ENCODE data around the gene PGM1.

PGM1 gene

DNA sequence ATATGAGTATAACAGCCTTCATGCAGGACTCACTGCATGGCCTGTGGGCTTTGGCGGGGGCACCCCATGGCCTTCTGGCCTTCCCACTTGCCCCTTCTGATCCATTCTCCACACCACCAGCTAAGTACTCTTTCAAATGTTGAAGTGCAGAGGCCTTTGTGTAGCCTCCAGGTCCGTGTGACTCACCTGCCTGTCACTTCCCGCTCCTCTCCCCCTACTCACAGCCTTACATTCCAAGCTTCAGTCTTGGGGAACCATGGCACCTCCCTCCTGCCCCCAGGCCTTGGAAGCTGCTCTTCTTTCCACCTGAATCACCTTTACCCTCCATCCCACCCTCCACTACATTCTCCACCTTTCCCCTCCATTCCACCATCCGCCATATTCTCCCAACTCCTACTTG, 69.6 kb downstream of the PGM1 start:
- TF ChIP-seq POLR2AphosphoS5 (IDR thresholded peaks at IDR 0.05; ENCODE audit: low read depth, low read length) (no peak), FOXP2 (optimal IDR thresholded peaks at IDR 0.05; ENCODE audit: borderline replicate concordance, extremely low read depth, extremely low read length, insufficient read depth) (no peak), TAF1 (IDR thresholded peaks at IDR 0.05; ENCODE audit: borderline replicate concordance, insufficient read depth, low read length) (no peak), SIN3A (IDR thresholded peaks at IDR 0.05; ENCODE audit: borderline replicate concordance, insufficient read depth, low read length) (no peak)
- TF ChIP-seq, protein P1, sequence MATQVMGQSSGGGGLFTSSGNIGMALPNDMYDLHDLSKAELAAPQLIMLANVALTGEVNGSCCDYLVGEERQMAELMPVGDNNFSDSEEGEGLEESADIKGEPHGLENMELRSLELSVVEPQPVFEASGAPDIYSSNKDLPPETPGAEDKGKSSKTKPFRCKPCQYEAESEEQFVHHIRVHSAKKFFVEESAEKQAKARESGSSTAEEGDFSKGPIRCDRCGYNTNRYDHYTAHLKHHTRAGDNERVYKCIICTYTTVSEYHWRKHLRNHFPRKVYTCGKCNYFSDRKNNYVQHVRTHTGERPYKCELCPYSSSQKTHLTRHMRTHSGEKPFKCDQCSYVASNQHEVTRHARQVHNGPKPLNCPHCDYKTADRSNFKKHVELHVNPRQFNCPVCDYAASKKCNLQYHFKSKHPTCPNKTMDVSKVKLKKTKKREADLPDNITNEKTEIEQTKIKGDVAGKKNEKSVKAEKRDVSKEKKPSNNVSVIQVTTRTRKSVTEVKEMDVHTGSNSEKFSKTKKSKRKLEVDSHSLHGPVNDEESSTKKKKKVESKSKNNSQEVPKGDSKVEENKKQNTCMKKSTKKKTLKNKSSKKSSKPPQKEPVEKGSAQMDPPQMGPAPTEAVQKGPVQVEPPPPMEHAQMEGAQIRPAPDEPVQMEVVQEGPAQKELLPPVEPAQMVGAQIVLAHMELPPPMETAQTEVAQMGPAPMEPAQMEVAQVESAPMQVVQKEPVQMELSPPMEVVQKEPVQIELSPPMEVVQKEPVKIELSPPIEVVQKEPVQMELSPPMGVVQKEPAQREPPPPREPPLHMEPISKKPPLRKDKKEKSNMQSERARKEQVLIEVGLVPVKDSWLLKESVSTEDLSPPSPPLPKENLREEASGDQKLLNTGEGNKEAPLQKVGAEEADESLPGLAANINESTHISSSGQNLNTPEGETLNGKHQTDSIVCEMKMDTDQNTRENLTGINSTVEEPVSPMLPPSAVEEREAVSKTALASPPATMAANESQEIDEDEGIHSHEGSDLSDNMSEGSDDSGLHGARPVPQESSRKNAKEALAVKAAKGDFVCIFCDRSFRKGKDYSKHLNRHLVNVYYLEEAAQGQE (IDR thresholded peaks at IDR 0.05; ENCODE audit: insufficient read depth in 1 of 2, low read depth in 2 of 2, low read length in 2 of 2) = no peak

DNA sequence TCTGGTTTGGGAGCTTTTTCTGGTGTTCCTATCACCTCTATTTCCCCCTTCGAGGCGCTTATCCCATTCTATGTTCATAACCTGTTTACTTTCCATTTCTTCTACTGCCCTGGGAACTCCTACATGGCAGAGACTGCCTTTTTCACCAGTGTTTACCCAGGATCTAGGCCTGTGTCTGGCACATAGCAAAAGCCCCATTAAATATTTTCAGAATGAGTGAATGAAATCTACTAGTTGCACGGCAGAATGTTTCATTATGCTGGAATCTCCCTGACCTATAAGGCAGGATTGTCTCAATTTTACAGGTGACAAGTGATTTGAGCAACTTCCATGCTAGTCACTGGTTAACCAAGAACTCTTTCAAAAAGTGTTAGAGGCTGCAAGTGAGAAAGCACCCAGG, 70.1 kb downstream of the PGM1 start:
- TF ChIP-seq TAF1 (IDR thresholded peaks at IDR 0.05; ENCODE audit: borderline replicate concordance, insufficient read depth, low read length) (no peak), SIN3A (IDR thresholded peaks at IDR 0.05; ENCODE audit: borderline replicate concordance, insufficient read depth, low read length) (no peak), POLR2AphosphoS5 (IDR thresholded peaks at IDR 0.05; ENCODE audit: low read depth, low read length) (no peak), FOXP2 (optimal IDR thresholded peaks at IDR 0.05; ENCODE audit: borderline replicate concordance, extremely low read depth, extremely low read length, insufficient read depth) (no peak)
- TF ChIP-seq, protein P1 (IDR thresholded peaks at IDR 0.05; ENCODE audit: insufficient read depth in 1 of 2, low read depth in 2 of 2, low read length in 2 of 2) = no peak

DNA sequence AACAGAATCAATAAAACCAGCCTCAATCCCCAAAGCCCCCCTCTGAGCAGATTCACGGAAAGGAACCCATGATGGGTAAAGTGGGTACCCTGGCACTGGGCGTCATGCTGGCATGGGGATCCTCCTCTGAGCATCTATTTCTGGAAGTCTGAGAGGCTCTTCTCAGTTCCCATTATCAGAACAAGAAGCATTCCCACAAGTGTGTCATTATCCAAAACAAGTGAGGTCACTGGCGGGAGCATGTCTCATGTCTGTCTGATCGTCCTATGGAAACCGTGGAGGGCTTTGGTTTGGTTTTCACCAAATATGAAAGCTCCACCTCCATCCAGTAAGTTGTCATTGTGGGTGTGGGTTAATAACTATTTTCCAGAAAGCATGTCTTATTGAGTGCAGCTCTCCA, 70.7 kb downstream of the PGM1 start:
- TF ChIP-seq SIN3A (IDR thresholded peaks at IDR 0.05; ENCODE audit: borderline replicate concordance, insufficient read depth, low read length) (no peak), TAF1 (IDR thresholded peaks at IDR 0.05; ENCODE audit: borderline replicate concordance, insufficient read depth, low read length) (no peak), FOXP2 (optimal IDR thresholded peaks at IDR 0.05; ENCODE audit: borderline replicate concordance, extremely low read depth, extremely low read length, insufficient read depth) (no peak), POLR2AphosphoS5 (IDR thresholded peaks at IDR 0.05; ENCODE audit: low read depth, low read length) (no peak)
- TF ChIP-seq, protein P1 (IDR thresholded peaks at IDR 0.05; ENCODE audit: insufficient read depth in 1 of 2, low read depth in 2 of 2, low read length in 2 of 2) = no peak

DNA sequence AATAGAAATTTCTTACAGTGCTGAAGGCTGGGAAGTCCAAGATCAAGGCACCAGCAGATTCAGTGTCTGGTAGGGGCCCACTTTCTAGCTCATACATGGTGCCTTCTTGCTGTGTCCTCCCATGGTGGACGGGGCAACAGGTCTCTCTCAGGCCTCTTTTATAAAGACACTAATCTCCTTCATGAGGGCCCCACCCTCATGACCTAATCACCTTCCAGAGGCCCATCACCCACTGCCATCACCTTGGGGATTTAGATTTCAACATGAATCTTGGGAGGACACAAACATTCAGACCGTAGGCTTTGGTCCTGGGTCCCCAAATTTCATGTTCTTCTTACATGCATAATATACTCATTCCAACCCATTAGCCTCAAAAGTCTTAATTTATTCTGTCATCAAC, 71.5 kb downstream of the PGM1 start:
- TF ChIP-seq FOXP2 (optimal IDR thresholded peaks at IDR 0.05; ENCODE audit: borderline replicate concordance, extremely low read depth, extremely low read length, insufficient read depth) (no peak), SIN3A (IDR thresholded peaks at IDR 0.05; ENCODE audit: borderline replicate concordance, insufficient read depth, low read length) (no peak), TAF1 (IDR thresholded peaks at IDR 0.05; ENCODE audit: borderline replicate concordance, insufficient read depth, low read length) (no peak), POLR2AphosphoS5 (IDR thresholded peaks at IDR 0.05; ENCODE audit: low read depth, low read length) (no peak)
- TF ChIP-seq, protein P1 (IDR thresholded peaks at IDR 0.05; ENCODE audit: insufficient read depth in 1 of 2, low read depth in 2 of 2, low read length in 2 of 2) = no peak

DNA sequence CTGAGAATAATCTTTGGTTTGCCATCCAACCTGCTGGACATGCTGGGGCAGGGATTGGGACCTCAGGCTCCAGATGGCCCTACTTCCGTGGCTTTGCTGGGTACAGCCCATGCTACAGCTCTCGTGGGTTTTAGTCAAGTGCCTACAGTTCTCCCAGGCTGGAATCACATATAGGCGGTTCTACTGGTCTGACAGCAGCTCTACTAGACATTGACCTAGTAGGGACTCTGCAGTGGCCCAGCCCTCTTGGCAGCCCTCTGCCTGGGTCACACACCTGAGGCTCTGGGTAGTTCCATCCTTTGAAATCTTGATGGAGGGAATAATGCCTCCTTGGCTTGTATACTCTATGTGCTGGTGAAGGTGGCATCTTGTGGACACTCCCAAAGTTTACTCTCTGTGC, 72.2 kb downstream of the PGM1 start:
- no peak for TF ChIP-seq TAF1 (IDR thresholded peaks at IDR 0.05; ENCODE audit: borderline replicate concordance, insufficient read depth, low read length)
- no peak for TF ChIP-seq POLR2AphosphoS5 (IDR thresholded peaks at IDR 0.05; ENCODE audit: low read depth, low read length)
- TF ChIP-seq, protein P1 (IDR thresholded peaks at IDR 0.05; ENCODE audit: insufficient read depth in 1 of 2, low read depth in 2 of 2, low read length in 2 of 2) = no peak
